ENCODE measurements around the gene ATP8A2.

The ATP8A2 gene

DNA sequence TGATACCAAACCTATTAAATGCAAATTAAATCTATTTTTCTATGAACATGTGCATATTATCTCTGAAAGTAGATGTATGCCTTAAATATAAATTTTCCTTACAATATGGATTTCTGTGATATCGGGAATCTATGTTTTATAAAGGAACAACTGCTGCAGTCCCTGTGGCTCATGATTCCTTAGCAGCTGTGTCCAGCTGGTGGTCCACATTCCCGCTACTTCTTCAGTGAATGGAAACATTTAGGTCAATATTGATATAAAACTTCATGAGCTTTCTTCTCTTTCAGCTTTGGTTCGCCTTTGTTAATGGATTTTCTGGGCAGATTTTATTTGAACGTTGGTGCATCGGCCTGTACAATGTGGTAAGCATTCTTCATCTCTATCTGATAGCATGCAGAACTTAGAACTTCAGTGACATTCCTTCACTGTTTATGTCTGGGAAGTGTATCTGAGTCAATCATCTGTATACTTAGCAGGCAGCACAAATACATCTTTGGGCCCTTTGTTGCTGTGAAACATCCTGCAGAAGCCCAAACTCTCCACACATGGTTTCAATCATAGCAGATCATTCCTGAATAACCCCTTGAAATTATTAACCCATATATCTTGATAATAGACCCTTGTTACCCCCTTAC, 456.2 kb downstream of the ATP8A2 start:
- DNase-seq = no peak

DNA sequence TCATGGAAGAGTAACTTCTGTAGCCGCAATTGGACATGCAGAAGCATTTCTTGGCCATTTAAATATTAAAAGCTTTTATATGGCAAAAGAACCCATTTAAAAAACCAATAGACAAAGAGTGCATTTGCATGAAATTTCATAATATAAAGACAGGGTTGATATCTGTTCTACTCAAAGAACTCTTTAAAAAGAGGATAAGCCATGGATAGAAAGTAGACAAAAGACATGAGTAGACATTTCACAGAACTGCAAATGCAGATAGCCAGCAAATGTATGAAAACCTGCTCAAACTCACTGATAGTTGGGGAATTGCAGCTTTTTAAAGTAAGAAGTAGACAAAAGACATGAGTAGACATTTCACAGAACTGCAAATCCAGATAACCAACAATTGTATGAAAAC, 462.0 kb downstream of the ATP8A2 start:
- DNase-seq = no peak

DNA sequence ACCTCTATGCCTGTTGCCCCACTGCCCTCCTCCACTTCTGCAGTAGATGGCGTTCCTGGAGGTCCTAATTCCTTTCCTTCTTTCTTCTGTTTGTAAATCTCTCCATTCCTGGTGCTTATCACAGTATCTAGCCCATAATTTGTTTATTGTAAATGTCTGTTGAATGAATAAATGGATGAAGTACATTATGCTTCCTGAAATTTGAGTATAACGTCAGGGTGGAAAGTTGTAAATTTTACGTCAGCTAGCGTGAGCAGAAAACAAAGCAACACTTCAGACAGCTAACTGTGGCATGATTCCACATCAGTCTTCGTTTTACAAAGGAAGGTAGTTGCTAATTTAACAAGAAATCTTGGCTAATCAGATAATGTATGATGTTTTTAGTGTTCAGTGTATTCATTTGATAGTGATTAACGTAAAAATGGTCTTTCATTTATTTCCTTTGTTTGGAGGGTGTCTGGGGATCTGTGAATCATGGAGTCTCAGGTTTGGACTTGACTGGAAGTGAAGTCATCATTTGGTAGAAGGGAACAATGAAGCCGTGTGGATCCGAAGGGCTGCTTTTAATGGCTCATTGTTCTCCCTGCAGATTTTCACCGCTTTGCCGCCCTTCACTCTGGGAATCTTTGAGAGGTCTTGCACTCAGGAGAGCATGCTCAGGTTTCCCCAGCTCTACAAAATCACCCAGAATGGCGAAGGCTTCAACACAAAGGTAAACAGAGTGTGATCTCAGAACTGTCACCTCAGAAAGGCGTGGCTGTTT, 465.0 kb downstream of the ATP8A2 start:
- peak; percentile 62 for DNase-seq

DNA sequence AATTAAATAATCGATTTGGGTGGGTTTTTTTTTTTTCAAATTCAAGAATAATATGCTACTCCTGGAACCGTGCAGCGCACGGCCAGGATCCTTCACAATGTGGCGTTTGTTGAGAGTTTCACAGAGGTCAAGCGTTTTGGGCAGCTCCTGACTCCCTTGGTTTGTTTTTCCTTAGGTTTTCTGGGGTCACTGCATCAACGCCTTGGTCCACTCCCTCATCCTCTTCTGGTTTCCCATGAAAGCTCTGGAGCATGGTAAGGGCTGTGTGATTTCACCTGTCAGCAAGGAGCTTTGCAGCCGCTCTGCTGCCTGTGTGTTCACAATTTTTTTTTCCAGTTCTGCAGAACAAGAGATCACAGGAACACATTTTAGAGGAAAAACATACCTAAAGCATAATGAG, 467.6 kb downstream of the ATP8A2 start:
- no peak for DNase-seq

DNA sequence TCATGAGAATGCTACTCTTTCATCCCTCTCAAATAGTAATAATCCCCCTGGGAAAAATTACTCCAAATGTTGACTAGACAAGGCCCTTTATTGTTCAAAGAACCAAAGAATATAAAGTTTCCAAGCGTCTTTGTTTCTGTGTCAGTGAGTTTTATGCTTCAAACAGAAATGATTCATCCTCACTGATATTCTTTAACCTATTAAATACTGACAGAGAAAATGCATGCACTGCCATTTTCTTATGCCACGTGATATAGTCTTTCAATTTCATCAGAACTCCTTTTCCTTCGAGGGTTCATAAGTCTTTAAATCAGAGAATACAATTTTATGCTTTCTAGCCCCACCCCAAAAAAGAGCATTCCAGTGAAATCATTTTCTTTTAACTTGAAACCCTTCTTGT, 468.5 kb downstream of the ATP8A2 start:
- DNase-seq = no peak

DNA sequence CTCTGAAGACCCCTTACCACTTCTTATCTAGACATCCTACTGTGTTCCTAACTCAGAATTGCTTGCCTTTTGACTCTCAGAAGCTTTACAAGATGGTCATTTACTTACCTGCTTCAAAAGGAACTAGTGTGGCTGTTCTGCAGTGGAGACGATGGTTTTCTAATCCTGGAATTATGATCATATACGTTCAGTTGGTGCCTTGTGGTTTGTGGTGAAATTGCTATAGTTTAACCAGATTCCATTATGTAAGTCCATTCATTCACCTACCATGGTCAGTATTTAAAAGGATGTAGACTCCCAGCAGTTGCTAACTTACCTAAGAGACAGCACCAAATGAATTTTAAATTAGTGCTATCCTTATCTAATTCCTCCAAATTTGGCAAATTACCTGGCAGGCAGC, 469.2 kb downstream of the ATP8A2 start:
- DNase-seq = no peak

DNA sequence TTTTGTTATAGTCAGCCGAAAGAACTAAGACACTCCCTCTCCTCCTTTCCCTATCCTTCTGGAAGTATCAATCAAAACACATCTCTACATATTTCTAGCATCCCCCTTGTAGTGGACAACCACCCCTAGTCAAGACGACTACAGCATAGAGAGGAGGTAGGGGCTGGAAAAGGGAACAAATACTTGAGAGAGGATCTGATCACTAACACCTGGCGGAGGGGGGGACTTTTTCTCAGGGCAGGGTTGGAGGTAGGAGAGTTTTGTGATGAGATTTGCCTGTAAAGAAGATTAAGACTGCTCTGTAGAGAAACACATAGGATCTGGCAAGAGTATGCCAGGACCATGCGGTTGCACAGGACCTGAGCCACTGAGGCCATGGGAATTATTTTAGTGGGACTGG, 471.9 kb downstream of the ATP8A2 start:
- DNase-seq = no peak

DNA sequence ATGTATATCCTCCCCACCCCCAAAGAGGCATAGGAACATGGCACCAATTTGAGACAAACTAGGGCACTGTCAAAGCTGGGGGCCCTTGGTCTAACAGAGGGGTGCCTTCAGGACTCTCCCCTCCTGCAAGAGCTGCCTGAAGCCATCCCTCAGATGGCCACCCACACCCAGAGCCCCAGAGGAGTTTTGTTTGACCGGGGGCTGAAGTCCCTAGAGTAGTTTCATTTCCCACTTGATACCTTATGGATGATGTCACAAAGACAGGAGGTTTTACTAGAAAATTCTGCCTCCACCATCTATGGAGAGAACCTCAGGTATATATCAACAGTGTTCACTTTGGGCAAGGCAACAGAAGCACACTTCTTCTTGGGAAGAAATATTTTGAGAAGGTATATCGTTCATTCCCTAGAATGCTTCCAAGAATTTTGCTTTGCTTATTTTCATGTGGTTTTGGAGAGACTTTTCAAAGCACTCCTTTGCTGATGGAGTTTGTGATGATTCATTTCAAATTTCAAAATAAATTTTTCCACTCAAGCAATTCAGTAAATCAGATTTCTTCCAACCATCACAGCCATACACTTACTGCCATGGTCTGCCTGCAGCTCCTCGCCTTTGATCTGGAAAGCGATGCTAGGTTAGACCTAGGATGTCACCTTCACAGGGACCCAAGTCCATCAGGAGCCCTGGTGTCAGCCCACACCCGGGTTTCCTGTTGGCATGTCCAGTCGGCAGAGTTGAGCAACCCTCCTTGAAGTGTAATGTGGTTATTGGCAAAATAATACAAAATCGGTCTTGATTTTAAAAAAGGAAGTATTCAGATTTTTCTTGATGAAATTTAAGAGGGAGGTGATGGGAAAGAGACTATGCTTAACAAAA, 473.0 kb downstream of the ATP8A2 start:
- DNase-seq = no peak

DNA sequence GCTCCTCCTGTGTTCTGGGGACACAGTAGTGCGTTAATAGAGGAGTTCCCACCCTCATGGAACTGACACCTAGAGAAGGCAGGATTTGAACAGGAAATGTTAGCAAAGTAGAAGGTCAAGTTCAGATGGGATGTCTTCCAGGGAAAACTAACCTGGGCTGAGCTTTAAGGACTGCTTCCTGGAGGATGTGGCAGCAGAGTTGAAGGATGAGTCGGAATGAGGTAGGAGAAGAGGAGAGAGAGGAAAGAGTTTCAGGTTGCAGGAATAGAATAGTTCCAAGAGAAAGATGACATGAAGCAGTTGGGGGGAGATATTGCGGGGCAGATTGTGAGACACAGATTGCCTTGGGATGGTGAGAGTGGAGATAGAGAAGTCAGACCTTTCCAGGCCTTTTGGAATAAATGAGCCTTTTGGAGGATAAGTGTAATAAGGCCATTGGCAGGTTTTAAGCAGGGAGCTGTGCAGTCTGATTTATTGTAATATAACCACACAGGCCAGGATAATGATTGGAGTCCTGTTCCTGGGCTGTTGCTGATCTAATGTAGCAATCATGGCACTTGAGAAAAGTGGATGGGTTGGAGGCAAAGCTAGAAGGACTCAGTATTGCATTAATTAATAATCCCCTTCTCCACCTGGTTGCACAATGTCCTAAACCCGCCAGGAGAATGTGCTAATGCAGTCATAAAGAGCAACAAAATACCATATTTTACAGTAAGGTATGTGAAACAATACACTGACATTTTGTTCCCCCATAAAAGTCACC, 474.6 kb downstream of the ATP8A2 start:
- DNase-seq = no peak

DNA sequence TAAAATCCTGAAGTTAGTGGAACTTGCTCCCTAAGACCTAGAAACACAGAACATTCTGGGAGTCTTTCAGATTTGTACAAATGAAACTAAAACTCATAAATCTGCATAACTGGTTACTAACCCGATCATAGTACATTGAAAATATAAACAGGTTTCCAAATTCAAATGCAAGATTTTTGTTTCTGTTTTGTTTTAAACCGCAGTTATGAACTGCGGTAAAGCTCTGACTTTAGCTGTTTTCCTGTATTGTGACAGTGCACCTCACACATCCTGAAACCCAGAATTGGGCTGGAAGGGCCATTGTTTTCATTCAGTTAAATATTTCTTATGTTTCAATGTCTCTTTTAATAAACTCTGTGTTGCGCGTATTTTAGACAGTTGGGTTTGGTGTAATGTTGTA, 475.4 kb downstream of the ATP8A2 start:
- DNase-seq = no peak

DNA sequence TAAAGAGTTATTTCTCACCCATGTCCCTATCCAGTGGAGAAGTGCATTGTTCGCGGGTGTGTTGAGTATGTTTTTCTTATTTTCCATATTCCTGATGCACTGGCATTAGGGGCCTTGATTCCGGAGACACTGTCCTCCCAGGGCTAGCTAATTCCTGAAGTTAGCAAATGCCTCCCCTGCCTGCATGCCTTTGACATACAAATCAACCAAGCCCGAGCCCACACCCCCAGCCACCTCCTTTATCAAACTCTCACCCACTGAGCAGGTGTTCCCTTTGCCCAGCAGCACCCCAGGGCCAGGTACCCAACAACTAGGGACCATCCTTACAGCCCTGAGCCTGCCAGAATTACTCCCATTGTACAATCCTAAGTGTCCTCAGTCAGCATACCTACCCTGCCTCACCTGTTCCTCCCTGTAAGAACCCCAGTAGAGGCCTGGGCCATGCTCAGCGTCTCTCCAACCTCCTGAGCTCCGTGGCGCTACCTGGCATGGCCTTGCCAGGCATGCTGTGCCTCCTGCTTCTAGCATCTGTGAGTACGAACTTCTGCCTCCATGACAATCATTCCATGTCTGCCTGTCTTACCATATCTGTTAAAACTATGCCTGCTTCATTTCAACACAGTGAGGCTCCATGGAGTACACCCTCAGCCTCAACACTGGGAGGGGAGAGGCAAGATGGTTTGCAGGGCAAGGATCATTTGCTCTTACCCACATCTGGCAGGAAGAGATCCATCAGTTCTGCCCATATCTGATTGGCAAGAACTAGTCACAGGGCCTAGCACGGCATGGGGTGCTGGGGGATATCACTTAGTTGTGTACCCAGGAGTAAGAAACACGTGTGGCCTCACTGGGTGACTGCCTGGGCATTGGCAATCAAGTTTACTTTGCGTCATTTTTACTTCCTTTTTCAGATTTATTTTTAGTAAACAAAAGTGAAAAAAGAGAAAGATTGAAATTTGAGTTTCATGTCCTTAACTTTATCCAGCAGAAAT, 476.2 kb downstream of the ATP8A2 start:
- no peak for DNase-seq

DNA sequence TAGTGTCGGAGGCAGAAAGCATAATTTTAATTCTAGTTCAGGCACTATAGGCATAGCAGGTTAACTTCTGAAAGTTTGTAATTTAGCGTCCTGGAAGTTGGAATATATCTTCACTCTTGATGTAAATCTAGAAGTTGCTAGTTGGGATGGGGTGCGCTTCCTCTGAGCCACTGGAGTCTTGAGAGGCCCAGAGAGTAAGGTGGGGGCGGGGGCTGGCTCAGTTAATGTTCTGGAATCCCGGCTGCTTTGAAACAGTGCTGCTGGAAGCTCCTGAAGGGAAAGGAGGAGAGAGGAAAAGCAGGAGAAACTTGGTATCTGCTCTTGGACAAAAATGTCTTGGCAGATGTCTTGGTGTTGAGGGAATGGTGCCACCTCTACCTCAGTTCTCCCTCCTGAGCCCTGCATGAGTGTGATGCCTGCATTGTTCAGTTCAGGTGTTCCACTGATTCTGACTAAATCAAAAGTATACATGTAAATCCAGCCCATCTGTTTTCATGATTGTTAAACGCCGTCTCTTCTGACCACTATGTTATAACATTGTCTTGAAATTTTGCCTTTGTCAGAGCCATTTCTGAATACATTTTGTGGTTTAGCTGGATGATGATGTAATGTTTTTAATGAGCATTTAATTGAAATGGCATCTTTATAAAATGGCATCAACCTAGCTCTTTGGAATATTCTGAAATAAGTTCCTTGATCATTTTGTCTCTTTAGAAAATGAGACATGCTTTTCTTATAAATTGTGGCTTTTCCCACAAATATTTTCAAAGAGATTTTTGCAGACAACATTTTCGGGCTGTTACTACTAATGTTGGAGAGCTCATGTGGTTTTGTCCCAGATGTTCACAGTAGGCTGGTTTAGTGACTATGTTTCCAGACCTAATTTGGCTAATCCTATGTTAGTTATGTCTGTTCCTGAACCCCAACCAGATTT, 477.3 kb downstream of the ATP8A2 start:
- DNase-seq = no peak

DNA sequence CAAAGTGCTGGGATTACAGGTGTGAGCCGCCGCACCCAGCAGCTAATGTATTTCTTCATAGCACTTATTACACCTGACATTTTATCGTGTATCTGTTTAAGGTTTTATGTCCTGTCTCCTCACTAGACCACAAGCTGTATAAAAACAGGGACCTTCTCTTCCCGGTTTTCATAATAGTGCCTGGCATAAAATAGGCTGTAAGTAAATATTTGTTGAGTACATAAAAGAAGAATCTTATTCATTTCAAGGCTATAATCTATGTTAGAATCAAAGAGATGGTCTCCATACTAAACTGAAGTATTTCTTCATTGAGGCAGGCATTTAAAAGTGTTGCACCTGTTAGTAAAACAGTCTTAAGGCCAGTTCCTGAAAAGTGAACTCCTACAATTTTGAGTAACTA, 486.1 kb downstream of the ATP8A2 start:
- no peak for DNase-seq

DNA sequence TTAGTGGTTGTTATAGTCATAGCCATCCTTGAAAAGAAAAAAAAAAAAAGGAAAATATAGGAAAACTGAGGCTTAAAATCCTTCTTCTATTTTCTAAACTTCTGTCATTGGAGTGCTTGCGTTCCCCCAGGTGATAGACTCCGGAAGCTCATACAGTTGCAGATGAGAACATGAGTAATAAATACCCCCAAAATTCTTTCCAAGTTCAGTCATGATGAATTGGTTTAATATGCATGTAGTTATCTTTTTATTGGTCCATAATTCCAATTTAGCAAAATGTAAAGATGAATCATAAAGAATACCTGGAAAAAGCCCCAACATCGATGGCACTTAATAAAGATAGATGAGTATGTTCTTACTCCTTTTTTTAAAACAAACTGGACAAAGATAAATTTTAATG, 487.8 kb downstream of the ATP8A2 start:
- DNase-seq = no peak

DNA sequence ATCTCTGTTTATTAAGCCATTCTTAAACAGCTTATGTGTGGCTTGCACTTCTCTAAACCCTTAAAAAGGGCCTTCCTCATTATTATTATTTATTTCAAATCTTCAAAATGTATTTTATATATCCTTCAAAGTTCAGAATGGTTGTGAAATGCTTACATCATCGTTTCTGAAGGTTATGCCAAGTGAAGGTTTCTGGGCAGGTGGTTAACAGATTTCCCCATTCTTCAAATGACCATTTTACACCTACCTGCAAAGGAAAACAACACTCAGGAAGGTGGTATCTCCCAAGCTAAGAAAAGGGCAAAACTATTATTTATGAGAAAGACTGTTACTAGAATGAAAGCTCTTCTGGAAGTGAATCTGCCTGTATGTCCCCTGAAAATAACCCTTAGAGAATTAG, 488.5 kb downstream of the ATP8A2 start:
- no peak for DNase-seq

DNA sequence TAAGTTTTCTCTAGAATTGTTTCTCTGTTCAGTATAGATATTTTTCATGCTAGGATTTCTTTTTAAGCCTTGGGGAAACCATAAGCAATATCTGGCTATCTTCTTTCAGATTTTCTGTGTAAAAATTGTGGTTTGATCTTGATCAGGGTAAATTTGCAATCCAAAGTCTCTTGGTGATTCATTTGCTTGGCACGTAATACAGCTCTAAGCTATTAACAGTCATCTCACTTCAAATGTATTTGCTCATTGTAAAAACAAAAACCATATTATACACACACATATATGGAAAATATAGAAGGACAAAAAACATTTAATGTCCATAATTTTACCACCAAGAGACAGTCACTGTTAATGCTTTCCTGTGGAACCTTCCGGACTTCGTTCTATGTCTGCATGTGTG, 489.1 kb downstream of the ATP8A2 start:
- no peak for DNase-seq

DNA sequence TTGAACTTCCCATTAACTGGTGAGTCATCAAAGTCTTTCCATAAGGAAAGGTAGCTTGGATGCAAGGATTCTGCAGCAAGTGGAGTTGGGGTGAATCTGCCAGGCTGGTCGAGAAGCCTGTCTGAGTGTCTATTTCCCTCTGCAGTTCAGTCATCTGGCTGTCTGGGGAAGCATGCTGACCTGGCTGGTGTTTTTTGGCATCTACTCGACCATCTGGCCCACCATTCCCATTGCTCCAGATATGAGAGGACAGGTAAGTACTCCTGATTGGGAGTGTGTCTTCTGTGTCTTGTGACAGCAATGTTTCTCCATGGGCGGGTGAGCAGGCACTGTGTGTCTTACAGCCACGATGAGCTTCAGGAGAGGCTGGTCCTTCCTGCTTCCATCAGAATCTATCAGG, 490.4 kb downstream of the ATP8A2 start:
- DNase-seq = no peak

DNA sequence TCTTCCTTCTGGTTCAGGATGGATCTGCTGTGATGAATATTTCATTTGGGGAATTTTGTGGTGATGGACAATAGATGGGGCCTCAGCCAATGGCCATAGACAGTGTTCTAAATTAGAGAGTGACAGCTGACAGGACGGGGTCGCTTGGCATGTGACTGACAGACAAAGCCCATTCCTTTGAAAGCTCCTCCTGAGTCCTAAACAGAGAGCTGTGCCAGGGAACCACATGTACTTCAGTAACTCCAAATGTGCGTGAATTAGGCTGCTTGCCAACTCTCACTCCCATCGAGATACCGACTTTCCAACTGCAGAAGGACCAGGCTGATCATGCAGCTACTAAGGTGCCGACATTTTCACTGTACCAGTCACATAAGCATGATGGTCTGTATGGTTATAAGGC, 492.3 kb downstream of the ATP8A2 start:
- DNase-seq = no peak

DNA sequence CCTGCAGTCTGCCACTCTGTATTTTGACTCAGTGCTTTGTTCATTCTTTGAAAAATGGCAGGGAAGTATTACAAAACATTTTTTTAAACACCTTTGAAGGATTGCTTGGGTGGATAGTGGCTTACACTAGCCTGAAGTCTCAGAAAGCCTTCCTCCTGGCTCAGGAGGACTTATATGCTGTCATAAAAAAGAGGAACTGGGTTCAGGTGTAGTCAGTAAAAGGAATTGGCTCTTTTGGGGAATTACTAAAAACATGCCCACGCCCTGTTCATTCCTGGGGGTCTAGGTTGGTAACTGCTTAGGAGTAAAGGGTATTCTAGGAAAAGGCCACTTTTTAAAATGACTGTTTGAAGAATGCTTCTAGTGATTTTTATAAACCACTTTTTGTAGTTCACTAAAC, 493.2 kb downstream of the ATP8A2 start:
- no peak for DNase-seq

DNA sequence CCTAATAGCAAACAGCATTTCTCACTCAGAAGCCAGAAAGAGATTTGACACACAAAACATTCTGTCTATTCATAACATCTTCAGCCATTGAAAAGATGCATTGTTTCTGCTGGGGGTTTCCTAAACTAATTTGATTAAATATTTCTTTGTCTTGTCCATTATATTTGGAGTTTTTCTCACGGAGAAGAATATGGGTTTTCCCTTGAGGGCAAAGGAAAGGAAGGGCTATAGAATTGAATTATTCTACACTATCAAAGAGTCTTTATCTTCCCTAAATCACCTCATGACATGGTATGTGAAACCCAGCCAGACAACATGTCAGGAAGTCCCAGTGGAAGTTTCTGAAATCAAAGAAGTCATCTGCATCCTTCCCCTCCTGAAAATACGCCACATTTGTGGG, 493.6 kb downstream of the ATP8A2 start:
- no peak for DNase-seq

DNA sequence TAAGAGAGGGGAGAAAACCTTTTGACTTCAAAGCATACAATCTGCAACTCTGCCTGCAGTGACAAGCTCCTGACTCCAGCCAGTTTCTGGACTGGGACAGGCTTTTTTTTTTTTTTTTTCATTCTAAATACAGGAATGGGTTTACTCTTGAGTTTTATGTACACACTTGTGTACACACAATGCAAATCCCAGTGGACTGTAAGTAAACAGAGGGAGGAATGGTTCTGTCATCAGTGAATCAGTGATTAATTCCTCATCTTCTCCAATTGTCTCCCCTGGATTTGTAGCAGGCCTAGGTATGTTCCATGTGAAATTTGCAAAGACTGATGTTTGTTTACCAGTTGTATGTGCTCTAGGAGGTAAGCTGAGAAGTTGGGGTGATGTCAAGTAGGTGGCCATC, 495.3 kb downstream of the ATP8A2 start:
- no peak for DNase-seq
